ENCODE data around the gene TMEM132E. TPM values are rescaled to one million over a fixed set of nuclear protein-coding genes. Genes with fewer than 3 reads are reported as not detected.

TMEM132E gene
- total RNA-seq, 2 donors from 2014 or later: 0.15 TPM; not detected in 1

- peaks cover 23% of the 10 kb centered on the region for H3K4me1 Mint-ChIP-seq
- H3K27me3 ChIP-seq (ENCODE audit: control insufficient read depth, insufficient read depth, low read length, poor library complexity, severe bottlenecking): no peaks in the 10 kb centered on the region
- no peak overlapping the region for H3K27ac ChIP-seq (ENCODE audit: low read depth, low read length)
- no peaks in the 10 kb centered on the region for H3K9me3 Mint-ChIP-seq
- peaks cover 8% of the 10 kb centered on the region for H3K4me1 ChIP-seq (ENCODE audit: control insufficient read depth, insufficient read depth, low read length)
- H3K9me3 ChIP-seq (ENCODE audit: control insufficient read depth, low read length): no peaks in the 10 kb centered on the region
- no peak overlapping the region for H3K9ac ChIP-seq (ENCODE audit: extremely low read depth, low read length, poor library complexity, severe bottlenecking)
- peaks cover 3% of the 10 kb centered on the region for H3K27me3 Mint-ChIP-seq (ENCODE audit: insufficient read depth)
- H3K4me3 Mint-ChIP-seq: no peak overlapping the region
- H3K36me3 Mint-ChIP-seq (ENCODE audit: low read depth): no peaks in the 10 kb centered on the region
- no peak overlapping the region for H3K4me3 ChIP-seq (ENCODE audit: low read length)
- TF ChIP-seq CTCF (conservative IDR thresholded peaks at IDR 0.05): no peak
- 93 to 94% methylated on average over 3 of the region's 3 CpGs for WGBS, 2 experiments (ENCODE audit: insufficient coverage in 1 of 2, insufficient read length in 1 of 2)
- no peak overlapping the region for H3K27ac Mint-ChIP-seq
- no peak for DNase-seq
- H3K36me3 ChIP-seq (ENCODE audit: control insufficient read depth, insufficient read depth, low read length): no peaks in the 10 kb centered on the region
These were observed 84.3 kb downstream of the TMEM132E start for GRCh38 chr17:34663714-34664113.

- Mint-ChIP-seq H3K4me3 (peak overlapping the region; percentile 5), H3K4me1 (peaks cover 23% of the 10 kb centered on the region), H3K9me3 (no peaks in the 10 kb centered on the region), H3K36me3 (ENCODE audit: low read depth) (no peaks in the 10 kb centered on the region), H3K27ac (peak overlapping the region; percentile 53), H3K27me3 (ENCODE audit: insufficient read depth) (peaks cover 5% of the 10 kb centered on the region)
- Histone ChIP-seq H3K9me3 (ENCODE audit: control insufficient read depth, low read length) (no peaks in the 10 kb centered on the region), H3K36me3 (ENCODE audit: control insufficient read depth, insufficient read depth, low read length) (no peaks in the 10 kb centered on the region), H3K4me3 (ENCODE audit: low read length) (no peak overlapping the region), H3K27me3 (ENCODE audit: control insufficient read depth, insufficient read depth, low read length, poor library complexity, severe bottlenecking) (no peaks in the 10 kb centered on the region), H3K27ac (ENCODE audit: low read depth, low read length) (no peak overlapping the region), H3K4me1 (ENCODE audit: control insufficient read depth, insufficient read depth, low read length) (peaks cover 8% of the 10 kb centered on the region), H3K9ac (ENCODE audit: extremely low read depth, low read length, poor library complexity, severe bottlenecking) (no peak overlapping the region)
- DNase-seq: peak; percentile 69
- TF ChIP-seq CTCF (conservative IDR thresholded peaks at IDR 0.05): no peak
- 69 to 70% methylated on average over 6 to 11 of the region's 12 CpGs for WGBS, 2 experiments (ENCODE audit: insufficient coverage in 1 of 2, insufficient read length in 1 of 2)
These were observed 85.9 kb downstream of the TMEM132E start for GRCh38 chr17:34665150-34665806.

- Mint-ChIP-seq H3K4me1 (peaks cover 26% of the 10 kb centered on the region), H3K27ac (peak overlapping the region; percentile 53), H3K9me3 (no peaks in the 10 kb centered on the region), H3K4me3 (peak overlapping the region; percentile 5), H3K36me3 (ENCODE audit: low read depth) (no peaks in the 10 kb centered on the region), H3K27me3 (ENCODE audit: insufficient read depth) (peaks cover 5% of the 10 kb centered on the region)
- DNase-seq: peak; percentile 85
- no peak overlapping the region for H3K4me3 ChIP-seq (ENCODE audit: low read length)
- 53 to 57% methylated on average over 9 to 22 of the region's 22 CpGs for WGBS, 2 experiments (ENCODE audit: insufficient coverage in 1 of 2, insufficient read length in 1 of 2)
- peak; percentile 67 for TF ChIP-seq CTCF (conservative IDR thresholded peaks at IDR 0.05)
- H3K9me3 ChIP-seq (ENCODE audit: control insufficient read depth, low read length): no peaks in the 10 kb centered on the region
- no peak overlapping the region for H3K9ac ChIP-seq (ENCODE audit: extremely low read depth, low read length, poor library complexity, severe bottlenecking)
- H3K4me1 ChIP-seq (ENCODE audit: control insufficient read depth, insufficient read depth, low read length): peaks cover 8% of the 10 kb centered on the region
- no peak overlapping the region for H3K27ac ChIP-seq (ENCODE audit: low read depth, low read length)
- H3K36me3 ChIP-seq (ENCODE audit: control insufficient read depth, insufficient read depth, low read length): no peaks in the 10 kb centered on the region
- H3K27me3 ChIP-seq (ENCODE audit: control insufficient read depth, insufficient read depth, low read length, poor library complexity, severe bottlenecking): no peaks in the 10 kb centered on the region
These were observed 86.7 kb downstream of the TMEM132E start for GRCh38 chr17:34665819-34666763.
